NCI-H1436 (cell line): ENCODE data around the gene SUGCT.
"Not testable (repeated sequence)": the region's sequence is repeated elsewhere in the genome, so short reads cannot be mapped to it uniquely, and the experiment has no call there.

ENCODE experiments used
- DNase-seq: peaks from one replicate; lab custom pipeline; 2025; lab: John Stamatoyannopoulos, UW

SUGCT gene

GRCh38 chr7:40263752-40264390 lies 129.1 kb downstream of the SUGCT start:
- no peak for DNase-seq

- DNase-seq, result no peak
Measured at GRCh38 chr7:40267583-40267982, 132.8 kb downstream of the SUGCT start.

GRCh38 chr7:40268810-40269209 lies 134.0 kb downstream of the SUGCT start:
- not testable (repeated sequence) for DNase-seq

DNA sequence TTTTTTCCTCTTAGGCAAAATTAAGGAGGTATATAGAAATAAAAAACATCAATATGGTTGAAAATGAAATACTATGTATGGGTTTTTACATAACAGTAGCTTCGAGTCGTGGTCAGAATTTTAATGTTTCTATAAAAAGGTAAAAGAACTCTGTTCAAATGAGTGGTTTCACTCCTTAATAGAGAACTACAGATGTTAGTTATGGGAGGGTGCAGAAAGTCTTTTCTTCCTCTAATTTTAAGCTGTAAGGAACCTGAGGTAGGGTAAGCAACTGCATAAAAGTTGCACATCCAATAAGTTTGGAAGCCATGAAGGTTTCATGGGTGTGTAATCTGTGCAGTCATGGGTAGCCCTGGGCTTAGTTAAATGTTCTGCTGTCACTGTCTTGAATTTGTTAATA lies 141.3 kb downstream of the SUGCT start:
- DNase-seq, result no peak

- no peak for DNase-seq
Measured at GRCh38 chr7:40279991-40280390, 145.2 kb downstream of the SUGCT start.

DNA sequence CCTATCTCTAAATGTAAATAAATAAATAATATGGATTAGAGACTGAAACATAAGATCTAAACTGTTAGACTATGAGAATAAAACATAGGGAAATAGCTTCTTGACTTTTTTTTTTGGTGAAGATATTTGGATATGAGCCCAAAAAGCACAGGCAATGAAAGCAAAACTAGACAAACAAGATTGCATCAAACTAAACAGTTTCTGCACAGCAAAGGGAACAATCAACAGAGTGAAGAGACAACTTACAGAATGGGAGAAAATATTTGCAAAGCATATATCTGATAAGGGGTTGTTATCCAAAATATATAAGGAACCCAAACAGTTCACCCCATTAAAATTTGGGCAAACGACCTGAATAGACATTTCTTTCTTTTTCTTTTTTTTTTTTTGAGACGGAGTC lies 148.1 kb downstream of the SUGCT start:
- no peak for DNase-seq

DNA sequence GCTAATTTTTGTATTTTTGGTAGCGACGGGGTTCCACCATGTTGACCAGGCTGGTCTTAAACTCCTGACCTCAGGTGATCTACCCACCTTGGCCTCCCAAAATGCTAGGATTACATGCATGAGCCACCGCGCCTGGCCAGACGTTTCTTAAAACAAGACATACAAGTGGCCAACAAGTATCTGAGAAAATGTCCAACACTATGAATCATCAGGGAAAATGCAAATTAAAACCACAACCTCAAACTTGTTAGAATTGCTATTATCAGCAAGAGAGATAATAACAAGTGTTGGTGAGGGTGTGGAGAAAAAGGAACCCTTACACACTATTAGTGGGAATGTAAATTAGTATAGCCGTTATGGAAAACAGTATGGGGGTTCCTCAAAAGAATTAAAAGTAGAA lies 148.6 kb downstream of the SUGCT start:
- DNase-seq, result no peak

GRCh38 chr7:40288827-40289226 lies 154.0 kb downstream of the SUGCT start:
- no peak for DNase-seq

- no peak for DNase-seq
Measured at GRCh38 chr7:40297741-40298311, 163.0 kb downstream of the SUGCT start.

DNA sequence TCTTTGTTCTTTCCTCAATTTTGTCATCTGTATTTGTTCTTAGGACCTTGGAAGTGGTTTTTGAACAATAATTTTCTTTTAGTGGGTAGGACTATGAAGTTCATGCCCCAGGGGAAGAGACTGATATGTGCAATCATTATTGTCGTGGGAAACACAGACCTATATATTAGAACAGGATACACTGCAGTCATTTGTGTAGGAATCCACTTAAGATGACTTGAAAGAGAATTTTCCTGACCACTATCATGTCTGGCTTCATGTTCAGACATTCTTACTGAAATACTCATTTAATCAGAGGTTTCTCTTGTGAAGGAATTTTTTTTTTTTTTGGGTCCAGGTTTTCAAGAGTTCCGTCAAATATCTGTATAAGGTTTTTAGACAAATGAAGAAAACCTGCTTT lies 163.6 kb downstream of the SUGCT start:
- DNase-seq, result no peak

GRCh38 chr7:40299097-40299496 lies 164.3 kb downstream of the SUGCT start:
- no peak for DNase-seq

DNA sequence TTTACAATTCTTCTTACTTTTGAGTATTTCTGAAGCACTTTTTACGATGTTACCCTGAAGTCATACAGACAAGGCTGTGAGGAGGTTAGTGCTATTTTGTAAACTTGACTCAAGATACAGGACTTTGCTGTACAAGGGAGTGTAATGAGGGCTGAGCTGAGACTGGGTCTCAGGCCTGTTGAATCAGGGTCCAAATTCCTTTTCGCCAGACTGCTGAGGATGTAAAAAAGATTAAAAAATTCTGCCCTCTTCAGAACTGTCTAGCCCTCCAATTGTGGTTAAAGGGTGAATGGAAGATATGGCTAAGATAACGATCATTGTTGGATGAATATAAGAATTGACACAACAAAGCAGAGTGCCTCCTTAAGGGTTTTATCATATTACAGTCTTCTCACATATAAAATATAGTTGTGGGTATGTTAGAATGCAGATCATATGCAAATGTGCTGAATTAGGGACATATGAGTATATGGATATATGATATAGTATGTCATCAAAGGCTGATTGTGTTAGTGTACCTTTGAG lies 165.4 kb downstream of the SUGCT start:
- no peak for DNase-seq

DNA sequence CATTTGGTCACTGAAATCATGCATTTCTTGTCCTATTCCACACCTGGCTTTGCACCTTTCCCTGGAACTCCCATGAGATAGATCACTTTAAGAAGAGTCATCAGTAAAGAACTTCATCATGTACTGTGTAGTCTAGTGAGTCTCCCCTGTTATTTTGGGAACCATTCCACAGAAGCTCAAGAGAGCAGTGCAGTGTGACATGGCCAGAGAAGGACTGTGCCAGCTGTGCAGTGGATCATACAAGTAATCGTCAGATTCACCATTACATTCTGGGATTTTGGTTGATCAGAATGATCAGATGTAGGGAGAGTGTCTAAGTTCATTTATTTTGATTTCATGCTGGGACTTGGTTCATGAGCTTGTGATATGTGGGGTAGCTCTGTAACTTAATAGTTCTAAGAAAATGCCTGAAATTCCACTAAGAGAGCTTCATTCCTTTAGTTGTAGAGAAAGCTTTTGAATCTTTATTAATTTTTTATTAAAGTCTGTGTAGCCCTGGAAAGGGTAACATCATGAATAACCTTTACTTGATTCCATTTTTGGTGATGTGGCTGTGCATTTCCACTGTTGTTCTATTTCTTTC lies 166.8 kb downstream of the SUGCT start:
- DNase-seq, result no peak

DNA sequence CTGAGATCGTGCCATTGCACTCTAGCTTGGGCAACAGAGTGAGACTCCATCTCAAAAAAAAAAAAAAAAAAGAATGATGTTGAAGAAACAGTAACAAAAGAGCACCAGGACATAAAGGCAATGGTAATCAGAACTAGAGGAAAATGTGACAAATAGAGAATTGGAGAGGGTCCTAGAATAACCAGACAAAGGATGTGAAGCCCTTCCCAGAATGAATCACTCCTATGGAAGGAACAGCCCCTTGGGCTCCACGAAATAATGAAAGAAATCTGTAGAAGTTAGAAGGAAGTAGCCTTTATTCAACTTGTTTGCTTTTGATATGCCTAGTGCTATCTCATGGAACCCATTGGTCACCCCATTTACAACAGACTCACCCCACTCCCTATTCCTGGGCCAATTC lies 169.2 kb downstream of the SUGCT start:
- DNase-seq, result no peak

GRCh38 chr7:40305229-40305628 lies 170.4 kb downstream of the SUGCT start:
- no peak for DNase-seq

DNA sequence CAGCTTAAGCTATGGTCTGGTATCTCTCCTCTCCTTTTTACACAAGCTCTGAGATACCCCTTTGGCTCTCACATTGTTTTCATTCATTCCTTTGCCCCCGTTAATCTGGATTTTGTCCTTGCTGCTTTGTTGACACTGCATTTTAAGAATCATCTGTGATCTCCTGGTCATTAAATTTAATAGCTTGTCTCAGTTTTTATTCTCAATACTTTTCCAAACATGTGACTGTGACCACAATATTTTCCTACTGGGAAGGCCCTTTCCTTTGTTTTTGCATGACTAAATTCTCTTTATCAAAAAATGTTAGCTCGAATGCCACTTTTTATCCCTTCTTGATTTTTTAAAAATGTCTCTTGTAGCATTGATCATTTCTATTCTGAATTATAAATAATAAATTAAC lies 171.2 kb downstream of the SUGCT start:
- no peak for DNase-seq

DNA sequence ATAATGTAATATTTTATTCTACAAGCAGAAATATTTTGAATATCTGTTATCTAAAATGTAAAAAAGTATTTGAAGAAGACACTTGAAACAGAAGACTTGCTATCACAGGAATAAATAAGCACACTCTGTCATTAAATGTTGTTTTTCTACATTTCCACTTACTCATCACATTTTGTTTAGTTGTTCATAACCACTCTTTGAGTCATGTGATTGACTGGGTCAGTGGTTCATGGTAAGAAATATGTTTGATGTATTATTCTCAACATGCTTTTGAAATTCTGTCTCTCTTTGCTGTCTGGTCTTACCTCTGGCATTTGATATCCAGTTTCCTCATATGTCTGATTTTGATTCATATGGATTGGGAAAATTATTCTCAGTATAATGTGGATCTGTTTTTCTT lies 171.8 kb downstream of the SUGCT start:
- no peak for DNase-seq

- DNase-seq, result no peak
Measured at GRCh38 chr7:40310258-40310657, 175.5 kb downstream of the SUGCT start.

GRCh38 chr7:40311307-40311706 lies 176.5 kb downstream of the SUGCT start:
- no peak for DNase-seq

DNA sequence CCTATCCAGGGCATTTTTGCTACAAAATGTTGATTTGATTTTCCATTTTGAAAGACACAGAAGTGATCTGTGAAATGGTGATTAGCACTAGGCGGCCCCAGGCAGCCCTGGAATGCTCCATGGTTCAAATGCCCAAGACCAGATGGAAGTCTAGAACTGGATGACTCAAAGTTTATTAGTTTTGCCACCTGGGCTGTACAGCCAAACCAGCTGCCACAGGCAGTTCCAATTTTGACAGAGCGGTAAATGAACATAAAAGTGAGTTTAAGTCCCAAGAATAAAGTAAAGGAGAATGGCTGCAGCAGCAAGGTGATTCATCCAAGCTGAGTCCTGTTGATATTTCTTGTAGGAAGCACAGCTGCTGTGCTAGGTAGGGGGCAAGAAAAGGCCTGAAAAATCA lies 180.5 kb downstream of the SUGCT start:
- DNase-seq, result no peak

DNA sequence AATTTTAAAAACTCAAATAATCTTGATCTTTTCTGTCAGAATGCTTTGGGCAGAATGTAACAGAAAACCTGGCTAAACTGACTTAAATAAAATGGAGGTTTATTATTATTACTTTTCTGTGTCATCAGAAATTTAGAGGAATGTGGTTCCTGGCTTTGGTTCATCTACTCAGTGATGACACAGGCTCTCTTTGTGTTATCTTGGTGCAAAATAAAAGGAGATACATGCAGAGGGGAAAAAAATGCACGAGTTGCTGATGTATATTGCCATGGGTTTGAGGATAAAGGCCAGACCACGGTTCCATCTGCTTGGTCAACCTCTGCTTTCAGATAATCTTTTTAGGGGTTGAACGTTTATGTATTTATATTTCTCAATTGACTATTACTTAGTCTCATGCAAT lies 181.4 kb downstream of the SUGCT start:
- DNase-seq, result no peak

GRCh38 chr7:40324914-40325313 lies 190.1 kb downstream of the SUGCT start:
- no peak for DNase-seq

GRCh38 chr7:40327113-40327512 lies 192.3 kb downstream of the SUGCT start:
- DNase-seq, result no peak

DNA sequence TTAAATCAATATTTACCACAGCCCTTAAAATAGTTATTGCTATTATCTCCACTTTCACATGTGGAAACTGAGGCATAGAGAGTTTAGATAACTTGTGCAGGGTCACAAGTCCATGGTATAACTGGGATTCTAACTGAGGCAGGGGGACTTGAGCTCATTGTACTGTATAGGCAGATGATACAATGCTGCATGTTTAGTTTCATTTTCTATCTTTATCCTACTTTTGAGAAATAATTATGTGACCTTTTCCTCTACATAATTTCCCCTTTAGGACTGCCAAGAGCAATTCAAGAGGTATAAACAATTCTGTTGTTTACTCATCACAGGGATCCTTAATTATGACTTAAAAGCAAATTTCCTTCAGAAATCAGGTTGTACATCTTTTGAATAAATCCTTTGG lies 193.1 kb downstream of the SUGCT start:
- DNase-seq, result no peak
